Panc1 (cell line): ENCODE results near the gene SLC26A11. TPM values are rescaled to one million over a fixed set of nuclear protein-coding genes. Genes with fewer than 3 reads are reported as not detected.

Experiments used
- ATAC-seq: fragments of 200-7000 bp; cut with Tn5 transposase; 2 replicates; pipeline ENCODE4 v1.9.1; 2020; ENCODE audit warnings: mild to moderate bottlenecking, moderate library complexity
- BruUV-seq: library from RNA; stranded (reverse); fragments of 400-500 nt; replicated peaks from 2 replicates; lab custom pipeline; 2021; lab: Mats Ljungman, UMichigan
- CTCF ChIA-PET: fragments of 300-600 bp; sonication (Branson Sonifier 250); formaldehyde crosslinking; loops from one replicate; lab custom pipeline; 2022; ENCODE audit warnings: antibody characterized with exemption; lab: Charles Lee
- POLR2A ChIA-PET: fragments of 300-600 bp; sonication (Branson Sonifier 250); formaldehyde crosslinking; loops from one replicate; lab custom pipeline; 2022; ENCODE audit warnings: antibody characterized with exemption; lab: Charles Lee
- DNase-seq: peaks from one replicate; pipeline ENCODE4 v3.0.0-alpha.2; 2010; ENCODE audit warnings: low read depth, low spot score
- H3K27ac ChIP-seq: 2 replicates; pipeline ENCODE4 v1.5.1; 2011; ENCODE audit warnings: mild to moderate bottlenecking, low read length, inconsistent platforms
- H3K27me3 ChIP-seq: fragments of 200-500 bp; sonication (Bioruptor generic); 2 replicates; pipeline ENCODE4 v1.6.0; 2014; ENCODE audit warnings: low read length, inconsistent platforms; ENCODE audit not compliant: control insufficient read depth, insufficient read depth
- H3K36me3 ChIP-seq: fragments of 200-500 bp; sonication (Bioruptor generic); 2 replicates; pipeline ENCODE4 v1.5.1; 2014; ENCODE audit warnings: inconsistent platforms, mild to moderate bottlenecking, low read length, moderate library complexity; ENCODE audit not compliant: control insufficient read depth, insufficient read depth
- H3K4me1 ChIP-seq: 2 replicates; pipeline ENCODE4 v1.5.1; 2011; ENCODE audit warnings: inconsistent platforms, mild to moderate bottlenecking, low read length, moderate library complexity; ENCODE audit not compliant: control insufficient read depth, insufficient read depth
- H3K4me3 ChIP-seq, 2 experiments: 2 replicates each; pipeline ENCODE4 v1.5.1; 2011 to 2012; ENCODE audit warnings: low read depth in 2 of 2, low read length in 2 of 2, mild to moderate bottlenecking in 2 of 2, inconsistent platforms in 1 of 2, moderate library complexity in 1 of 2
- H3K9me3 ChIP-seq: fragments of 200-500 bp; sonication (Bioruptor generic); 2 replicates; pipeline ENCODE4 v1.5.1; 2014; ENCODE audit warnings: low read depth, mild to moderate bottlenecking, inconsistent platforms, low read length, moderate library complexity; ENCODE audit not compliant: control insufficient read depth, insufficient read depth
- CTCF ChIP-seq: fragments of 450-650 bp; IDR thresholded peaks from 2 replicates; pipeline ENCODE4 v1.5.1; 2017; ENCODE audit warnings: mild to moderate bottlenecking
- POLR2AphosphoS5 ChIP-seq: IDR thresholded peaks from 2 replicates; pipeline ENCODE4 v1.6.1; 2012; ENCODE audit warnings: mild to moderate bottlenecking, low read depth, low read length, moderate library complexity
- REST ChIP-seq, 2 experiments: IDR thresholded peaks; 2 replicates each; pipeline ENCODE4 v1.6.1; 2011 to 2012; ENCODE audit warnings: low read depth in 2 of 2, control low read depth in 1 of 2, low read length in 1 of 2, mild to moderate bottlenecking in 1 of 2, moderate library complexity in 1 of 2; ENCODE audit not compliant: insufficient read depth in 1 of 2
- SIN3A ChIP-seq: IDR thresholded peaks from 2 replicates; pipeline ENCODE4 v1.6.1; 2012; ENCODE audit warnings: low read depth, mild to moderate bottlenecking, low read length, moderate library complexity, borderline replicate concordance; ENCODE audit not compliant: insufficient read depth
- TCF7L2 ChIP-seq: IDR thresholded peaks from 2 replicates; pipeline ENCODE4 v1.6.1; 2011; ENCODE audit warnings: mild to moderate bottlenecking, low read depth, low read length, inconsistent platforms
- in situ Hi-C: cut with HindIII; loops from 2 replicates; pipeline ENCODE4 v1.10.0; 2016; ENCODE audit warnings: low sequenced_read_pairs, low pct_unique_long_range_greater_than_20kb
- intact Hi-C: fragments of 100-400 bp; cut with micrococcal nuclease; formaldehyde crosslinking; loops from one replicate; pipeline ENCODE4 v1.10.0; 2022; ENCODE audit not compliant: unreplicated experiment
- total RNA-seq: library from RNA; stranded (reverse); gene quantifications from one replicate; pipeline ENCODE4 v1.2.1, GENCODE V29; 2021; ENCODE audit not compliant: unreplicated experiment

Gene SLC26A11
- total RNA-seq, 1 experiment from 2014 or later: 30.9 TPM

GRCh38 chr17:80262775-80263244, 42.6 kb downstream of the SLC26A11 start:
- CTCF ChIA-PET: no interaction called here
- H3K4me3 ChIP-seq: peak overlapping the region; percentile 70 to 78
- H3K27me3 ChIP-seq: no peaks in the 10 kb centered on the region
- intact Hi-C loops: no loop called here
- POLR2A ChIA-PET: no interaction called here
- H3K9me3 ChIP-seq: no peaks in the 10 kb centered on the region
- ATAC-seq: peak; percentile 4
- BruUV-seq: no TSS peak
- TF ChIP-seq CTCF (no peak), POLR2AphosphoS5 (no peak), TCF7L2 (no peak), REST (IDR thresholded peaks at IDR 0.05; ENCODE audit: insufficient read depth in 1 of 2, low read depth in 2 of 2, low read length in 1 of 2) (no peak), SIN3A (no peak)
- H3K27ac ChIP-seq: peak overlapping the region; percentile 78
- peaks cover 43% of the 10 kb centered on the region for H3K4me1 ChIP-seq
- DNase-seq: no peak
- no peaks in the 10 kb centered on the region; the same call in none of the 2 replicates for H3K36me3 ChIP-seq
- in situ Hi-C loops: no loop called here

- intact Hi-C loops: no loop called here
- Histone ChIP-seq H3K9me3 (no peaks in the 10 kb centered on the region), H3K36me3 (no peaks in the 10 kb centered on the region; the same call in none of the 2 replicates), H3K27ac (peak overlapping the region; percentile 78), H3K27me3 (no peaks in the 10 kb centered on the region), H3K4me3 (peak overlapping the region; percentile 6 to 38; a peak in 3 of 4 replicates), H3K4me1 (peaks cover 37% of the 10 kb centered on the region)
- no TSS peak for BruUV-seq
- in situ Hi-C loops: no loop called here
- ChIA-PET POLR2A (no interaction called here), CTCF (no interaction called here)
- DNase-seq (no peak), ATAC-seq (peak; percentile 24)
- TF ChIP-seq REST (IDR thresholded peaks at IDR 0.05; ENCODE audit: insufficient read depth in 1 of 2, low read depth in 2 of 2, low read length in 1 of 2): no peak
- no peak for TF ChIP-seq TCF7L2
- TF ChIP-seq CTCF: no peak
- TF ChIP-seq POLR2AphosphoS5: peak; percentile 82
- no peak; the same call in 1 of the 2 replicates for TF ChIP-seq SIN3A
These were observed 43.3 kb downstream of the SLC26A11 start for GRCh38 chr17:80263253-80264204.
